ENCODE results near the gene ANKH. TPM values are rescaled to one million over a fixed set of nuclear protein-coding genes. Genes with fewer than 3 reads are reported as not detected.

Gene ANKH
- total and polyA plus RNA-seq, 2 of the 13 experiments (the other 11 are each of a cell fraction or from before 2014, with no cell fraction given), result 25.0 to 36.0 TPM

GRCh38 chr5:14721990-14722656 lies 149.5 kb downstream of the ANKH start:
- Histone ChIP-seq H2AFZ (ENCODE audit: low read length) (no peak overlapping the region), H4K20me1 (ENCODE audit: insufficient read depth, low read length) (no peaks in the 10 kb centered on the region), H3K27me3 (ENCODE audit: control insufficient read depth in 1 of 2, insufficient read depth in 2 of 2, low read length in 2 of 2) (no peaks in the 10 kb centered on the region), H3K27ac (ENCODE audit: extremely low read length, insufficient read depth, low read length) (no peak overlapping the region), H3K36me3 (replicated peaks in 1 of 2; ENCODE audit: control insufficient read depth in 1 of 2, insufficient read depth in 2 of 2, low read length in 2 of 2) (peaks cover 10 to 26% of the 10 kb centered on the region in 2 experiments; a peak in 4 of 5 replicates), H3K9me3 (ENCODE audit: low read length) (no peaks in the 10 kb centered on the region), H3K4me3 (replicated peaks in 1 of 3; ENCODE audit: insufficient read depth in 1 of 3, low read depth in 2 of 3, low read length in 3 of 3) (no peak overlapping the region), H3K4me2 (ENCODE audit: low read depth, low read length) (no peak overlapping the region), H3K9ac (ENCODE audit: insufficient read depth, low read depth, low read length) (no peak overlapping the region), H3K4me1 (ENCODE audit: insufficient read depth, low read length) (peaks cover 20% of the 10 kb centered on the region; the same call in 1 of the 2 replicates), H3K79me2 (ENCODE audit: insufficient read depth, low read length) (no peaks in the 10 kb centered on the region)
- TF ChIP-seq GRHL1 (CRISPR knock-in tag; conservative IDR thresholded peaks at IDR 0.05), result no peak
- BruUV-seq (replicated peaks), result no TSS peak
- FAIRE-seq (peak; percentile 30), DNase-seq (ENCODE audit: low spot score) (peak; percentile 29), ATAC-seq (peak; percentile 68)
- ChIA-PET CTCF (ENCODE audit: low intra/inter-chr PET ratio, low total read pairs) (no interaction called here), POLR2A (no interaction called here)
- WGBS (ENCODE audit: low lambda C conversion rate), result 70% methylated on average over 7 of the region's 7 CpGs
- intact Hi-C loops (cut with micrococcal nuclease; ENCODE audit: unreplicated experiment) (no loop called here), in situ Hi-C loops (cut with HindIII; ENCODE audit: extremely low pct_ligation_motif_present, low pct_unique_long_range_greater_than_20kb) (no loop called here)

- Histone ChIP-seq H3K9ac (ENCODE audit: insufficient read depth, low read depth, low read length) (no peak overlapping the region), H3K36me3 (replicated peaks in 1 of 2; ENCODE audit: control insufficient read depth in 1 of 2, insufficient read depth in 2 of 2, low read length in 2 of 2) (peaks cover 9 to 32% of the 10 kb centered on the region in 2 experiments), H2AFZ (ENCODE audit: low read length) (no peak overlapping the region), H3K4me2 (ENCODE audit: low read depth, low read length) (no peak overlapping the region), H3K79me2 (ENCODE audit: insufficient read depth, low read length) (no peaks in the 10 kb centered on the region), H3K27me3 (ENCODE audit: control insufficient read depth in 1 of 2, insufficient read depth in 2 of 2, low read length in 2 of 2) (no peaks in the 10 kb centered on the region), H3K4me3 (replicated peaks in 1 of 3; ENCODE audit: insufficient read depth in 1 of 3, low read depth in 2 of 3, low read length in 3 of 3) (no peak overlapping the region), H3K4me1 (ENCODE audit: insufficient read depth, low read length) (peaks cover 20% of the 10 kb centered on the region; the same call in 1 of the 2 replicates), H3K9me3 (ENCODE audit: low read length) (no peaks in the 10 kb centered on the region), H4K20me1 (ENCODE audit: insufficient read depth, low read length) (no peaks in the 10 kb centered on the region), H3K27ac (ENCODE audit: extremely low read length, insufficient read depth, low read length) (no peak overlapping the region)
- CTCF ChIA-PET (ENCODE audit: low intra/inter-chr PET ratio, low total read pairs), result no interaction called here
- ATAC-seq, result no peak
- DNase-seq (ENCODE audit: low spot score), result no peak
- POLR2A ChIA-PET, result no interaction called here
- in situ Hi-C loops (cut with HindIII; ENCODE audit: extremely low pct_ligation_motif_present, low pct_unique_long_range_greater_than_20kb), result no loop called here
- 98% methylated on average over 3 of the region's 3 CpGs for WGBS (ENCODE audit: low lambda C conversion rate)
- BruUV-seq (replicated peaks), result no TSS peak
- intact Hi-C loops (cut with micrococcal nuclease; ENCODE audit: unreplicated experiment), result no loop called here
- FAIRE-seq, result no peak
- TF ChIP-seq ZNF740 (CRISPR knock-in tag; IDR thresholded peaks at IDR 0.05), result no peak
- no peak for TF ChIP-seq RBM22 (optimal IDR thresholded peaks at IDR 0.05; ENCODE audit: low read length)
- TF ChIP-seq KLF16 (CRISPR knock-in tag; IDR thresholded peaks at IDR 0.05), result no peak
- TF ChIP-seq ZSCAN9 (CRISPR knock-in tag; IDR thresholded peaks at IDR 0.05; ENCODE audit: borderline replicate concordance), result no peak
- no peak for TF ChIP-seq DR1 (CRISPR knock-in tag; IDR thresholded peaks at IDR 0.05)
- TF ChIP-seq ATF5 (CRISPR knock-in tag; IDR thresholded peaks at IDR 0.05; ENCODE audit: low read depth), result no peak
- TF ChIP-seq RNF2 (conservative IDR thresholded peaks at IDR 0.05; ENCODE audit: low read depth), result no peak
- no peak for TF ChIP-seq KLF9 (CRISPR knock-in tag; IDR thresholded peaks at IDR 0.05; ENCODE audit: low read depth)
- no peak for TF ChIP-seq ARID2 (CRISPR knock-in tag; IDR thresholded peaks at IDR 0.05; ENCODE audit: borderline replicate concordance)
- no peak for TF ChIP-seq SPEN (CRISPR knock-in tag; IDR thresholded peaks at IDR 0.05; ENCODE audit: low read depth)
- TF ChIP-seq ZFX (CRISPR knock-in tag; IDR thresholded peaks at IDR 0.05; ENCODE audit: low read depth), result no peak
- no peak for TF ChIP-seq ZNF850 (CRISPR knock-in tag; conservative IDR thresholded peaks at IDR 0.05)
- TF ChIP-seq ZNF225 (CRISPR knock-in tag; IDR thresholded peaks at IDR 0.05), result no peak
- no peak for TF ChIP-seq ZNF616 (CRISPR knock-in tag; IDR thresholded peaks at IDR 0.05; ENCODE audit: low read depth)
- no peak for TF ChIP-seq ZNF121 (CRISPR knock-in tag; IDR thresholded peaks at IDR 0.05)
Observed at GRCh38 chr5:14720236-14720923, 151.2 kb downstream of the ANKH start.
